ENCODE data around the gene DPYSL3.

DNA sequence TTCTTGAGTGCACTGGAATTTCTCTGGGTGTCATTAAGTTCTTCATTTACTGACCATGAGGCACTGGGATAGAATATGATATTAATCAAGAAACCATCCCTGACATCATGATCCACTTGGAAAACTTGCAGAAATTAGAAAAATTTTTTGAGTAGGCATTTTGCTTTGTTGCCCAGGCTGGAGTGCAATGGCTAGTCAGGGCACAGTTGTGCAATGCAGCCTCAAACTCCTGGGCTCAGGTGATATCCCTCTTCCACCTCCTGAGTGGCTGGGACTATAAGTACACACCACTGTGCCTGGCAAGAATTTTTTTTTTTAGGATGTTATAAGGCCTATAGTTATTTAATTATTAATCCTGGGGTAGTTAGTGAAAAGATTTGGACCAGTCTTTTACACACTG is 168.5 kb downstream of the DPYSL3 start:
- TF ChIP-seq, protein P1, sequence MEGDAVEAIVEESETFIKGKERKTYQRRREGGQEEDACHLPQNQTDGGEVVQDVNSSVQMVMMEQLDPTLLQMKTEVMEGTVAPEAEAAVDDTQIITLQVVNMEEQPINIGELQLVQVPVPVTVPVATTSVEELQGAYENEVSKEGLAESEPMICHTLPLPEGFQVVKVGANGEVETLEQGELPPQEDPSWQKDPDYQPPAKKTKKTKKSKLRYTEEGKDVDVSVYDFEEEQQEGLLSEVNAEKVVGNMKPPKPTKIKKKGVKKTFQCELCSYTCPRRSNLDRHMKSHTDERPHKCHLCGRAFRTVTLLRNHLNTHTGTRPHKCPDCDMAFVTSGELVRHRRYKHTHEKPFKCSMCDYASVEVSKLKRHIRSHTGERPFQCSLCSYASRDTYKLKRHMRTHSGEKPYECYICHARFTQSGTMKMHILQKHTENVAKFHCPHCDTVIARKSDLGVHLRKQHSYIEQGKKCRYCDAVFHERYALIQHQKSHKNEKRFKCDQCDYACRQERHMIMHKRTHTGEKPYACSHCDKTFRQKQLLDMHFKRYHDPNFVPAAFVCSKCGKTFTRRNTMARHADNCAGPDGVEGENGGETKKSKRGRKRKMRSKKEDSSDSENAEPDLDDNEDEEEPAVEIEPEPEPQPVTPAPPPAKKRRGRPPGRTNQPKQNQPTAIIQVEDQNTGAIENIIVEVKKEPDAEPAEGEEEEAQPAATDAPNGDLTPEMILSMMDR (IDR thresholded peaks at IDR 0.05): no peak
- TF ChIP-seq POLR2AphosphoS5 (IDR thresholded peaks at IDR 0.05) (no peak), EP300 (IDR thresholded peaks at IDR 0.05) (no peak)

Data from gastroesophageal sphincter (tissue), 3 donors.